Dendritic cell treated with granulocyte-macrophage colony-stimulating factor and Interleukin-4, amounts not matched to agents 40 ng/mL and 50 ng/mL, for 4 days (primary cell): Measurements from ENCODE around the gene FCN1.
A peak's percentile ranks its signal among the peaks of the same experiment; 100 is the strongest.

Experiments used
- H3K27ac Mint-ChIP-seq: one replicate; pipeline ENCODE4 v1.8.0; 2022; ENCODE audit warnings: mild to moderate bottlenecking, mixed read lengths
- H3K27me3 Mint-ChIP-seq: one replicate; pipeline ENCODE4 v1.8.0; 2022; ENCODE audit warnings: mild to moderate bottlenecking, mixed read lengths
- H3K36me3 Mint-ChIP-seq: one replicate; pipeline ENCODE4 v1.8.0; 2022; ENCODE audit warnings: low read depth, mixed read lengths
- H3K4me1 Mint-ChIP-seq: one replicate; pipeline ENCODE4 v1.8.0; 2022; ENCODE audit warnings: low read depth, mixed read lengths
- H3K4me3 Mint-ChIP-seq: one replicate; pipeline ENCODE4 v1.8.0; 2022; ENCODE audit warnings: mild to moderate bottlenecking, moderate library complexity, mixed read lengths
- H3K9me3 Mint-ChIP-seq: one replicate; pipeline ENCODE4 v1.8.0; 2022; ENCODE audit warnings: mixed read lengths
- intact Hi-C: fragments of 100-400 bp; cut with micrococcal nuclease; formaldehyde crosslinking; loops from one replicate; pipeline ENCODE4 v1.15.0; 2022

Gene FCN1

GRCh38 chr9:134922932-134923240 lies 5.2 kb upstream of the FCN1 start:
- H3K4me3 Mint-ChIP-seq, result no peak overlapping the region
- no peaks in the 10 kb centered on the region for H3K36me3 Mint-ChIP-seq
- peak overlapping the region; percentile 83 for H3K27ac Mint-ChIP-seq
- H3K27me3 Mint-ChIP-seq, result peaks cover 10% of the 10 kb centered on the region
- H3K4me1 Mint-ChIP-seq, result peaks cover 86% of the 10 kb centered on the region
- no peaks in the 10 kb centered on the region for H3K9me3 Mint-ChIP-seq
- intact Hi-C loops, result no loop called here

GRCh38 chr9:134922066-134922931 lies 4.6 kb upstream of the FCN1 start:
- H3K27ac Mint-ChIP-seq, result peak overlapping the region; percentile 83

GRCh38 chr9:134919303-134919702 lies 1.6 kb upstream of the FCN1 start:
- H3K9me3 Mint-ChIP-seq, result no peaks in the 10 kb centered on the region
- no peak overlapping the region for H3K4me3 Mint-ChIP-seq
- peaks cover 14% of the 10 kb centered on the region for H3K27me3 Mint-ChIP-seq
- no peak overlapping the region for H3K27ac Mint-ChIP-seq
- intact Hi-C loops, result no loop called here
- no peaks in the 10 kb centered on the region for H3K36me3 Mint-ChIP-seq
- peaks cover 90% of the 10 kb centered on the region for H3K4me1 Mint-ChIP-seq

More at GRCh38 chr9:134922066-134922931, 4.6 kb upstream of the FCN1 start:
- Mint-ChIP-seq H3K9me3 (no peaks in the 10 kb centered on the region), H3K4me1 (peaks cover 89% of the 10 kb centered on the region), H3K4me3 (no peak overlapping the region), H3K27me3 (peaks cover 11% of the 10 kb centered on the region), H3K36me3 (no peaks in the 10 kb centered on the region)
- intact Hi-C loops, result no loop called here

- peaks cover 14% of the 10 kb centered on the region for H3K27me3 Mint-ChIP-seq
- H3K4me1 Mint-ChIP-seq, result peaks cover 91% of the 10 kb centered on the region
- intact Hi-C loops, result no loop called here
- no peaks in the 10 kb centered on the region for H3K36me3 Mint-ChIP-seq
- H3K9me3 Mint-ChIP-seq, result no peaks in the 10 kb centered on the region
- peak overlapping the region; percentile 24 for H3K27ac Mint-ChIP-seq
- no peak overlapping the region for H3K4me3 Mint-ChIP-seq
Observed at GRCh38 chr9:134918646-134919045, 934 bp upstream of the FCN1 start.

- Mint-ChIP-seq H3K4me1 (peaks cover 88% of the 10 kb centered on the region), H3K9me3 (no peaks in the 10 kb centered on the region), H3K27me3 (peaks cover 14% of the 10 kb centered on the region), H3K27ac (peak overlapping the region; percentile 65), H3K36me3 (peaks cover 23% of the 10 kb centered on the region), H3K4me3 (peak overlapping the region; percentile 49)
- intact Hi-C loops, result no loop called here
Observed at GRCh38 chr9:134916161-134916665, 1.5 kb downstream of the FCN1 start.

- Mint-ChIP-seq H3K27me3 (peaks cover 21% of the 10 kb centered on the region), H3K4me3 (peak overlapping the region; percentile 41), H3K27ac (peak overlapping the region; percentile 65), H3K4me1 (peaks cover 90% of the 10 kb centered on the region), H3K9me3 (no peaks in the 10 kb centered on the region), H3K36me3 (peaks cover 32% of the 10 kb centered on the region)
- intact Hi-C loops, result no loop called here
Observed at GRCh38 chr9:134915046-134915985, 2.4 kb downstream of the FCN1 start.

GRCh38 chr9:134914501-134914834 lies 3.2 kb downstream of the FCN1 start:
- Mint-ChIP-seq H3K36me3 (peaks cover 40% of the 10 kb centered on the region), H3K27ac (peak overlapping the region; percentile 58), H3K27me3 (peaks cover 26% of the 10 kb centered on the region)

GRCh38 chr9:134913713-134914500 lies 3.8 kb downstream of the FCN1 start:
- Mint-ChIP-seq H3K9me3 (peaks cover 9% of the 10 kb centered on the region), H3K27me3 (peaks cover 25% of the 10 kb centered on the region), H3K36me3 (peaks cover 45% of the 10 kb centered on the region), H3K4me3 (no peak overlapping the region), H3K4me1 (peaks cover 84% of the 10 kb centered on the region), H3K27ac (peak overlapping the region; percentile 58)
- intact Hi-C loops, result no loop called here

More at GRCh38 chr9:134914501-134914834, 3.2 kb downstream of the FCN1 start:
- H3K4me3 Mint-ChIP-seq, result no peak overlapping the region
- intact Hi-C loops, result no loop called here
- peaks cover 5% of the 10 kb centered on the region for H3K9me3 Mint-ChIP-seq
- H3K4me1 Mint-ChIP-seq, result peaks cover 90% of the 10 kb centered on the region

- peaks cover 45% of the 10 kb centered on the region for H3K36me3 Mint-ChIP-seq
- no peak overlapping the region for H3K4me3 Mint-ChIP-seq
- peaks cover 23% of the 10 kb centered on the region for H3K27me3 Mint-ChIP-seq
- peak overlapping the region; percentile 58 for H3K27ac Mint-ChIP-seq
- peaks cover 77% of the 10 kb centered on the region for H3K4me1 Mint-ChIP-seq
- H3K9me3 Mint-ChIP-seq, result peaks cover 16% of the 10 kb centered on the region
- intact Hi-C loops, result no loop called here
Observed at GRCh38 chr9:134913041-134913712, 4.5 kb downstream of the FCN1 start.

GRCh38 chr9:134912126-134912840 lies 5.4 kb downstream of the FCN1 start:
- Mint-ChIP-seq H3K27ac (peak overlapping the region; percentile 58), H3K4me3 (no peak overlapping the region), H3K27me3 (peaks cover 20% of the 10 kb centered on the region), H3K9me3 (peaks cover 23% of the 10 kb centered on the region), H3K36me3 (peaks cover 45% of the 10 kb centered on the region), H3K4me1 (peaks cover 68% of the 10 kb centered on the region)
- intact Hi-C loops, result no loop called here

- intact Hi-C loops, result no loop called here
- Mint-ChIP-seq H3K9me3 (peaks cover 30% of the 10 kb centered on the region), H3K27me3 (peaks cover 17% of the 10 kb centered on the region), H3K4me1 (peaks cover 43% of the 10 kb centered on the region), H3K27ac (no peak overlapping the region), H3K36me3 (peaks cover 45% of the 10 kb centered on the region), H3K4me3 (no peak overlapping the region)
Observed at GRCh38 chr9:134909511-134910481, 7.9 kb downstream of the FCN1 start.
